GOT3 (cell line): Measurements from ENCODE around the gene LYL1.
A peak's percentile ranks its signal among the peaks of the same experiment; 100 is the strongest.
"Not testable (repeated sequence)": the region's sequence is repeated elsewhere in the genome, so short reads cannot be mapped to it uniquely, and the experiment has no call there.

ENCODE experiments used
- DNase-seq: peaks from one replicate; lab custom pipeline; 2025; ENCODE audit warnings: mixed read lengths; lab: John Stamatoyannopoulos, UW

The LYL1 gene

GRCh38 chr19:13102666-13103580, at the start of gene LYL1:
TSS of gene LYL1 (minus strand) at chr19:13102858. CDS start at chr19:13101171, 1,687 bp downstream.
- no peak for DNase-seq

DNA sequence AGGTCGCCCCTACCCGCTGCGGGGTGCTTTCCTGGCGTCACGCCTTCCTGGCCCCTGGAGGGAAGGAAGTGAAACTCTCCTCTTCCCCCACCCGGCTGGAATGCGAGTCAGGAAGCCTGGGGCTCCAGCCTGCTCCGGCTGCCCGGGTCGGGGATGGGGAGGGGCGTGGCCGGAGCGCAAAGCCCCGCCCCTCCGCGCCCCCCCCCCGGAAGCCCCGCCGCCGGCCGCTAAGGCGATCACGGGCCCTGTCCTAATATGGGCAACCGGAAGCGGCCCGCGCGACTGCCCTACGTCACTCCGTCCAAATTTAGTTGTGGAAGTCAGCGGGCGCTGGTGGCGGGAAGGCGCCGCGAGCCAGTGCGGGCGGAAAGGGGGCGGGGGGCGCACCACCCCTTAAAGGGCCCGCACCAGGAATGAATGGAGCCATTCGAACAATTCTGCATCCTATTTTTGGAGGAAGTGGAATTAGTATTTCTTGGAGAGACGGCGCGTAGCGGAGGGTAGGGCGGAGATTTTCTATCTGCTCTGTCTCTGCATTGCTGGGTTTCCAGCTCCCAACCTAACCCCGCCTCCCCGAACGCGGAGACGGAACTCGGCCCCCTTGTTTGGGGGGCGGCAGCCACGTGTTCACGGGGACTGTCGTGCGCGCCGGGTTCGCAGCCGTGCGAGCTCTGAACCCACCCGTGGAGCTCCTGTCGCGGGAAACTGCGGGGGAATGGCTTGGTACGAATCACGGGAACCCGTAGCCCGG, 49.1 kb upstream of the LYL1 start:
- peak; percentile 85 for DNase-seq

- no peak for DNase-seq
Measured at GRCh38 chr19:13150931-13151604, 48.4 kb upstream of the LYL1 start.

- DNase-seq, result peak; percentile 59
Measured at GRCh38 chr19:13150187-13150930, 47.7 kb upstream of the LYL1 start, which contains the start of the genes IER2 and STX10. TSS of gene IER2 (plus strand) at chr19:13150411. CDS start at chr19:13153187, 2,776 bp downstream. TSS of gene STX10 (minus strand) at chr19:13150375. CDS start at chr19:13150173, 202 bp downstream.

- no peak for DNase-seq
Measured at GRCh38 chr19:13149628-13150186, 47.0 kb upstream of the LYL1 start.

- not testable (repeated sequence) for DNase-seq
Measured at GRCh38 chr19:13149173-13149627, 46.5 kb upstream of the LYL1 start.

DNA sequence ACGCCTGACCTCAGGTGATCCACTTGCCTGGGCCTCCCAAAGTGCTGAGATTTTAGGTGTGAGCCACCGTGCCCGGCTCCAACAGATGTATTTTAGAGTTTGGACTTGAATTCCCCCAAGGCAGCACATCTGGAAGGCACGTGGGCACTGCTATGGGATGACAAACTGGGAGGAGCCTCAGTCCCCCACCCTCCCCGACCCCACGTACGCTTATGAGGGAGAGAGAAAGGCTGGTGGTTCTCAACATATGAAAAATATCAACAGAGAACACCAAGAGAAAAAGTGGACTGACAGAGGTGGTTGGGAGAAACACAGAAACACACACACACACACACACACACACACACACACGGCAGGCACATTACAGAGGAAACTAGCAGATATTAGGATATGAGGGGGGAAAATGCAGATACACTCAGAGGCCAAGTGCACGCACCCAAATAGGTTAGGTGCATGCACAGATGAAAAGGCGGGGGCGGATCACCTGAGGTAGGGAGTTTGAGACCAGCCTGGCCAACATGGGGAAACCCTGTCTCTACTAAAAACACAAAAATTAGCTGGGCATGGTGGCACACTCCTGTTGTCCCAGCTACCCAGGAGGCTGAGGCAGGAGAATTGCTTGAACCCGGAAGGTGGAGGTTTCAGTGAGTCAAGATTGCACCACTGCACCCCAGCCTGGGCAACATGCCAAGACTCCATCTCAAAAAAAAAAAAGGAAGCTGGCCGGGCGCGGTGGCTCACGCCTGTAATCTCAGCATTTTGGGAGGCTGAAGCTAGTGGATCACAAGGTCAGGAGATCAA, 44.3 kb upstream of the LYL1 start:
- DNase-seq, result no peak

- DNase-seq, result no peak
Measured at GRCh38 chr19:13139633-13140311, 37.1 kb upstream of the LYL1 start.

DNA sequence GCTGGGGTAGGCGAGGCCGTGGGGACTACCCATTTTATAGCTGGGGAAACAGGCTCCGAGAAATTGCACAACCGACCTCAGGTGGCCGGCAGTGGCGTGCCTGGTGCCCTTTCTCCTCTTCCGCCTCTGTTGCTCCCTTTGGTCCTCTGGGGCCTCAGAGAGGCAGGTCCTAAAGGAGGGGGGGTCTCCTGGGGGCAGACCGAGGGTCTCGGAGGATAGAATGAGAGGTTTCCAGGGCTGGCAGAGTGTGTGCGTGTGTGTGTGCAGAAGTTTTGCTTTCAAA, 36.2 kb upstream of the LYL1 start:
- DNase-seq, result no peak

DNA sequence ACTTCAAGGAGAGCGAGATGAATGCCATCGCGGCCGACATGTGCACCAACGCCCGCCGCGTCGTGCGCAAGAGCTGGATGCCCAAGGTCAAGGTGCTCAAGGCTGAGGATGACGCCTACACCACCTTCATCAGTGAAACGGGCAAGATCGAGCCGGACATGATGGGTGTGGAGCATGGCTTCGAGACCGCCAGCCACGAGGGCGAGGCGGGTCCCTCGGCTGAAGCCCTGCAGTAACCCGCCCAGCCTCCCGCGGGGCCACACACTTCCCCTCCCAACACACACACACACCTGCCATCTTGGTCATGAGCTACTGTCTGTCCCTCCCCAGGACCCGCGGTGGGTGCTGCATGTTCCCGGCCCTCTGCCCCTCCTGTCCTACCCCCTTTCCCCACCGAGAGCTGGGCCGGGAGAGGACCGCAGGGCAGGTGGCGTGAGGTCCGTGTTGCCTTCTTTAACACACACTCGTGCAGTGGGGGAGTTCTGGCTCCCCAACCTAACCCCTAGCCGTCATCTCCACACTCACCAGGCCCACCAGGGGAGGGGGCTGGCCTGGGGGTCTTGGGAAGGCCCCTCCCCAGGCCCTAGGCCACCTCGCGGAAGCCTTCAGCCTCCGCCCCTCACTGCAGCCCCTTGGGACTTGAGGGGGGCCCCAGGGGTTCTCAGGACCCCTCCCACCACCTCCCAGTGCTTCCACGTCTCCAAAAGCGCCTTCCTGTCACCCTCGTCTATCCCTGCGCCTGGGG, 35.7 kb upstream of the LYL1 start:
- DNase-seq, result no peak

DNA sequence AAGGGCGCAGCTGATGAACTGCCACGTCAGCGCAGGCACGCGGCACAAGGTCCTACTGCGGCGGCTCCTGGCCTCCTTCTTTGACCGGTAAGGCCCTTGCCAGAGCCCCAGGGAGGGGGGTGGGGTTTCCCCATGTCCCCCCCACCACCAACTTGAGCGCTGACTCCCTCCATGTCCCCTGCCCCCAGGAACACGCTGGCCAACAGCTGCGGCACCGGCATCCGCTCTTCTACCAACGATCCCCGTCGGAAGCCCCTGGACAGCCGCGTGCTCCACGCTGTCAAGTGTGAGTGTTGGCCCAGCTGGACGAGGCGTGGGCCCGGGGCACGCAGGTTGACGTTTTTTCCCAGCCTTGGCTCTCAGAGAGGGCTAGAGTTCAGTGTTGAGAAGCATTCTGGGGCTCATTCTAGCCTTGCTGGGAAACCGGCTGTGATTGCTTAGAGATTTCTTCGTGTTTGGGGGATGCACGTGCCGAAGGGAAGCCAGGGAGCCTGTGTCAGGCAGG, 34.7 kb upstream of the LYL1 start:
- no peak for DNase-seq

DNA sequence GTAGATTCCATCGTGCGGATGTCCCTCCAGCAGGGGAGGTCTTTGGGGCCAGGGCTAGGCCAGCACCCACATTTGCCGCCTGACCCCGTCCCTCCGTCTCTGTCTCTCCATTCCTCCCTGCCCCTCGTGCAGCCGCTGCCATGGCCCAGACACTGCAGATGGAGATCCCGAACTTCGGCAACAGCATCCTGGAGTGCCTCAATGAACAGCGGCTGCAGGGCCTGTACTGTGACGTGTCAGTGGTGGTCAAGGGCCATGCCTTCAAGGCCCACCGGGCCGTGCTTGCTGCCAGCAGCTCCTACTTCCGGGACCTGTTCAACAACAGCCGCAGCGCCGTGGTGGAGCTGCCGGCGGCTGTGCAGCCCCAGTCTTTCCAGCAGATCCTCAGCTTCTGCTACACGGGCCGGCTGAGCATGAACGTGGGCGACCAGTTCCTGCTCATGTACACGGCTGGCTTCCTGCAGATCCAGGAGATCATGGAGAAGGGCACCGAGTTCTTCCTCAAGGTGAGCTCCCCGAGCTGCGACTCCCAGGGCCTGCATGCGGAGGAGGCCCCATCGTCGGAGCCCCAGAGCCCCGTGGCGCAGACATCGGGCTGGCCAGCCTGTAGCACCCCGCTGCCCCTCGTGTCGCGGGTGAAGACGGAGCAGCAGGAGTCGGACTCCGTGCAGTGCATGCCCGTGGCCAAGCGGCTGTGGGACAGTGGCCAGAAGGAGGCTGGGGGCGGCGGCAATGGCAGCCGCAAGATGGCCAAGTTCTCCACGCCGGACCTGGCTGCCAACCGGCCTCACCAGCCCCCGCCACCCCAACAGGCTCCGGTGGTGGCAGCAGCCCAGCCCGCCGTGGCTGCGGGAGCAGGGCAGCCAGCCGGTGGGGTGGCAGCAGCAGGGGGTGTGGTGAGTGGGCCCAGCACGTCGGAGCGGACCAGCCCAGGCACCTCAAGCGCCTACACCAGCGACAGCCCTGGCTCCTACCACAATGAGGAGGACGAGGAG, 32.7 kb upstream of the LYL1 start:
- DNase-seq, result no peak

DNA sequence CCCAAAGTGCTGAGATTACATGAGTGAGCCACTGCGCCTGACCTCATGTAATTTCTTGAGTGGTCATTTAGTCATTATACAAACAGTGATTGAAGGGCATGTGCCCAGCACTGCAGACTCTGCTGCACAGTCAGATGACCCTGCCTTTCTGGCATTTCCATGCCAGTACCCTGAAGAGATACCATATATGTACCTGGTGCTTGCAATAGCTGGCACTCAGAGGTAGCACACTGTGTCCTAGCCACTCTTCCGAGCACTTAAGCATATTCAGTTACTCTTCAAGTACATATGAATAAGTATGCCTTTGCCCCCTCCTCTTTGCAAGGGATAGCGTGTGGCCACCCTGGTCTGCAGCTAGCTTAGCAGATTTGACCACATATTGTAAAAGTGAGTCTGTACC, 32.0 kb upstream of the LYL1 start:
- no peak for DNase-seq

- DNase-seq, result no peak
Measured at GRCh38 chr19:13133241-13133870, 30.7 kb upstream of the LYL1 start.

DNA sequence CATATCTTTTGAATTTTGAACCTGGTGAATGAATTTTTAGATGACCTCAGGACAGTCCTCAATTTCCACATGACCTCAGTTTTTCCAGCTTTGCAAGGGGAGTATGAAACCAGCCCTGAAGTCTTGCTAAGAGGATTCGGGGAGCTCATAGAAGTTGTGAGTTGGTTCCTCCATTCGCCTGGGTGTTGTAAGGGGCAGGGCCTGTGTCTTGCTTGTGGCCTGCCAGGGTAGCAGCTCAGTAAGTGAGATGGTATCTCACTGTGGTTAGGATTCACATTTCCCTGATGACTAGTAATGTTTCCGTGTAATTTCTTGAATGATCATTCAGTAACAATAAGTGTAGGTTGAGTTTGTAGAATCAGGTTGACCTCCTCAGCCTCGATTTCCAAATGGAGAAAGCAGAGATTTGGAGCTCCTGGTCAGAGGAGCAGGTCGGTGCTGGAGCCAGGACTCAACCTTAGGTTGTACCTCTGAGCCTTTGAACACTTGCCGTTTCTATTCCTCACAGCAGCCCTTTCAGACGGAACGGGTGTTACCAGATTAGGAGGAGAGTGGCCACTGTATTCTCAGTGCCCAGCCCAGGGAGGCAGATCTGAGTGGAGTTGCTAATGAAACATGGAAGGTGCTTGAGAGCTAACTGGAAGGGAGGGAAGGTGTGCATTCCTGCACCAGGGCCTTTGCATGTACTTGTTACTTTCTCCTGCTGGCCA, 30.0 kb upstream of the LYL1 start:
- DNase-seq, result peak; percentile 19

DNA sequence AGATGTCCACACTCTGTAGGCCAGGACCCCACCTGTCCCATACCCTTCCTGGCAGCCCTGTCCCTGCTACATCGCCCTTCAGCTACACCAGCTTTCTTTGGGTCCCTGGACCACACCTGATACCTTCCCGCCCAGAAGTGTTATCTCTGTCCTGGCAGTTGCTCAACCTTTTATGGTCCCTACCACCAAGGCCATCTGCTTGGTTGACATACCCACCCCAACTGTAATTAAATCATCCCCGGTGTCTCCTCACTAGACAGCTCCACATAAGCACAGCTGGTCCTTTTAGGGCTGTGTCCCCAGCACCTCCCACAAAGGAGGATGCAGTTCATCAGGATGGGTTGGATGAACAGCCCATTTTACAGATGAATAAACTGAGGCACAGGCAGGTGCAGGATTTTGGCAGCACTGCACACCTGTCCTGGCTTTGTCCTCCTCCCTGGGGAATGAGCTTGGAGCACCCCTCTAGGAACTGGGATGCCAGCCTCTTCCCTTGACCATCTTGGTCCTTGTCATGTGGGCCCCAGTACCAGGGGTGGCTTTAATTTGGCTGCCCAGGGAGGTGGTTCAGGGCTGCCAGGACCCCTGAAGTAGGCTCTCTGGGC, 28.3 kb upstream of the LYL1 start:
- no peak for DNase-seq
